Measurements from ENCODE around the gene SLC25A11. TPM values are rescaled to one million over a fixed set of nuclear protein-coding genes. Genes with fewer than 3 reads are reported as not detected.
"Not testable (repeated sequence)": the region's sequence is repeated elsewhere in the genome, so short reads cannot be mapped to it uniquely, and the experiment has no call there.

Gene SLC25A11
- total and polyA plus RNA-seq, 8 donors: 10.9 to 25.5 (median 21.4) TPM

DNA sequence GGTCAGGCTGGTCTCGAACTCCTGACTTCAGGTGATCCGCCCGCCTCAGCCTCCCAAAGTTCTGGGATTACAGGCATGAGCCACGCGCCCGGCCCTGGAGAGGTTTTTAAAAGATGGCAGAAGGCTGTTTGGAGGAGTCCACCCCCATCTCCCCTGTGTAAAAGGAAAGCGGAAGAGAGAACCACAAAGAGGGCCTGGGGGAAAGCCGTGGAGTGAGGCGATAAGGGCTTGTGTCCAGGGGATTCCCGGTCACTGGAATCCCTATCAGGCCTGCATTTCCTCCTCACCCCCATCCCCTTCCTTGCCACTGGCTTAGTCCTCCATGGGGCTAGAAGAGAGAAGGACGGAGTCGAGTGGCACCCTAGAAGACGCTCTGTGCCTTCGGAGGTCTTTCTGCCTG lies 7.9 kb downstream of the SLC25A11 start, which contains the start of gene GP1BA:
Gene GP1BA (plus strand): TSS at position 315 of the 400 bp plus-strand sequence. CDS start 328 bp downstream, outside the sequence.
- no peak within 1 kb of the TSS for H3K4me3 ChIP-seq
- H3K27ac ChIP-seq: no peak within 1 kb of the TSS
- intact Hi-C loops (cut with DNase I): loop anchor here in 1 of 3 donors (10.0 kb wide), 1 partner anchor 53 kb away; the partner anchor contains the start of gene CAMTA2
- H3K4me1 ChIP-seq: peaks cover 0 to 3% (median 0%) of the 10 kb centered on the region in 3 donors
- H3K27me3 ChIP-seq: no peaks in the 10 kb centered on the region
- DNase-seq (peak in 1 of 6 donors; percentile 1), ATAC-seq (peak in 1 of 4 donors; percentile 38), FAIRE-seq (no peak)
- TF ChIP-seq, protein P1, sequence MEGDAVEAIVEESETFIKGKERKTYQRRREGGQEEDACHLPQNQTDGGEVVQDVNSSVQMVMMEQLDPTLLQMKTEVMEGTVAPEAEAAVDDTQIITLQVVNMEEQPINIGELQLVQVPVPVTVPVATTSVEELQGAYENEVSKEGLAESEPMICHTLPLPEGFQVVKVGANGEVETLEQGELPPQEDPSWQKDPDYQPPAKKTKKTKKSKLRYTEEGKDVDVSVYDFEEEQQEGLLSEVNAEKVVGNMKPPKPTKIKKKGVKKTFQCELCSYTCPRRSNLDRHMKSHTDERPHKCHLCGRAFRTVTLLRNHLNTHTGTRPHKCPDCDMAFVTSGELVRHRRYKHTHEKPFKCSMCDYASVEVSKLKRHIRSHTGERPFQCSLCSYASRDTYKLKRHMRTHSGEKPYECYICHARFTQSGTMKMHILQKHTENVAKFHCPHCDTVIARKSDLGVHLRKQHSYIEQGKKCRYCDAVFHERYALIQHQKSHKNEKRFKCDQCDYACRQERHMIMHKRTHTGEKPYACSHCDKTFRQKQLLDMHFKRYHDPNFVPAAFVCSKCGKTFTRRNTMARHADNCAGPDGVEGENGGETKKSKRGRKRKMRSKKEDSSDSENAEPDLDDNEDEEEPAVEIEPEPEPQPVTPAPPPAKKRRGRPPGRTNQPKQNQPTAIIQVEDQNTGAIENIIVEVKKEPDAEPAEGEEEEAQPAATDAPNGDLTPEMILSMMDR (IDR thresholded peaks at IDR 0.05): no peak
- H3K9me3 ChIP-seq: no peaks in the 10 kb centered on the region
- H3K36me3 ChIP-seq: no peaks in the 10 kb centered on the region
- WGBS, 2 donors: 81 to 82% methylated on average over 13 to 14 of the region's 14 CpGs

DNA sequence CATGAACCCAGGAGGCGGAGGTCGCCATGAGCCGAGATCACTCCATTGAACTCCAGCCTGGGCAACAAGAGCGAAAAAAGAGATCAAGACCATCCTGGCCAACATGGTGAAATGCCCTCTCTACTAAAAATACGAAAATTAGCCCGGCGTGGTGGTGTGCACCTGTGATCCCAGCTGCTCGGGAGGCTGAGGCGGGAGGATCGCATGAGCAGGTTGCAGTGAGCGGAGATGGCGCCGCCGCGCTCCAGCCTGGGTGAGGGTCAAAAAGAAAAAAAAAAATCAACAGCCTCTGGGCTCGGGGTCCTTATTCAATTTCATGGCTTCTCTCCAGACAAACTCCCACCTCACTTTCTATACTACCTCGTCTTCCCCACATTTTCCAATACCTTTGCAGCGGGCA lies 11.0 kb downstream of the SLC25A11 start:
- WGBS, 2 donors: 94 to 96% methylated on average over 18 of the region's 18 CpGs
- Histone ChIP-seq H3K9me3 (no peaks in the 10 kb centered on the region), H3K27me3 (no peaks in the 10 kb centered on the region), H3K4me1 (no peaks in the 10 kb centered on the region), H3K36me3 (no peaks in the 10 kb centered on the region), H3K4me3 (no peak overlapping the region), H3K27ac (no peak overlapping the region)
- peak in 1 of 6 donors; percentile 3 for DNase-seq
- no peak for FAIRE-seq
- TF ChIP-seq, protein P1 (IDR thresholded peaks at IDR 0.05): no peak
- no peak for ATAC-seq
- intact Hi-C loops (cut with DNase I): no loop called here

DNA sequence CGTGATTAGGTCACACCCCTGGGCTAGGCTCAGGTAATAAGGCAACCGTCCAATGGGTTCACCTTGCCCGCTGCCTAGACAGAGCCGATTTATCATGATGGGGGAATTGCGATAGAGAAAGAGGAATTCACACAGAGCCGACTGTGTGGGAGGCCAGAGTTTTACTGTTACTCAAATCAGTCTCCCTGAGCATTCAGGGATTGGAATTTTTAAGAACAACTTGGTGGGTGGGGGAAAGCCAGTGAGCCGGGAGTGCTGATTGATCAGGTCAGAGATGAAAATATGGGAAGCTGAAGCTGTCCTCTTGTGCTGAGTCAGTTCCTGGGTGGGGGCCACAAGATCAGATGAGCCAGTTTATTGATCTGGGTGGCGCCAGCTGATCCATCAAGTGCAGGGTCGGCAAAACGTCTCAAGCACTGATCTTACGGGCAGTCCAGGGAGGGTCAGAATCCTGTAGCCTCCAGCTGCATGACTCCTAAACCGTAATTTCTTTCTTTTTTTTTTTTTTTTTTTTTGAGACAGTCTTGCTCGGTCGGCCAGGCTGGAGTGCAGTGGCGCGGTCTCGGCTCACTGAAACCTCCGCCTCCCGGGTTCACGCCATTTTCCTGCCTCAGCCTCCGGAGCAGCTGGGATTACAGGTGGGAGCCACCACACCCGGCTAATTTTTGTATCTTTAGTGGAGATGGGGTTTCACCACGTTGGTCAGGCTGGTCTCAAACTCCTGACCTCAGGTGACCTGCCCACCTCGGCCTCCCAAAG lies 13.1 kb downstream of the SLC25A11 start:
- FAIRE-seq; H3K36me3 ChIP-seq; H3K27ac ChIP-seq; ATAC-seq; H3K4me1 ChIP-seq; H3K4me3 ChIP-seq; H3K27me3 ChIP-seq; intact Hi-C loops (cut with DNase I); H3K9me3 ChIP-seq: not testable (repeated sequence)
- DNase-seq: peak in 1 of 6 donors; percentile 13
- WGBS, 2 donors: 77% methylated on average over 24 of the region's 24 CpGs

DNA sequence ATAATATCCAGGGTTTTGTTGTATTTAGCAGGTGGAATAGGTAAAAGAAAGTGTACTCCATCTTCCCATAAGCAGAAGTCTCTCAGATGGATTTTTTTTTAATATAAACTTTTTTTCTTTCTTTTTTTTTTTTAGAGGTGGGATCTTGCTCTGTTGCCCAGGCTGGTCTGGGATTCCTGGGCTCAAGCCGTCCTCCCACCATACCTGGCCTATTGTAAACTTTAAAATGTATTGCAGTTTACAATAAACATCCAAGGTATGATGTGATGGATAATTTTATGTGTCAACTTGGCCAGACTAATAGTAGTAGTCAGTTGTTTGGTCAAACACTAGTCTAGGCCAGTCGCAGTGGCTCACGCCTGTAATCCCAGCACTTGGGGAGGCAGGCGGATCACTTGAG lies 18.5 kb downstream of the SLC25A11 start:
- Histone ChIP-seq H3K27me3 (no peaks in the 10 kb centered on the region), H3K4me1 (no peaks in the 10 kb centered on the region), H3K36me3 (no peaks in the 10 kb centered on the region), H3K4me3 (no peak overlapping the region), H3K27ac (no peak overlapping the region), H3K9me3 (no peaks in the 10 kb centered on the region)
- 87 to 89% methylated on average over 4 of the region's 4 CpGs for WGBS, 2 donors
- intact Hi-C loops (cut with DNase I): no loop called here
- TF ChIP-seq, protein P1 (IDR thresholded peaks at IDR 0.05): no peak
- FAIRE-seq: no peak
- no peak for DNase-seq
- no peak for ATAC-seq

DNA sequence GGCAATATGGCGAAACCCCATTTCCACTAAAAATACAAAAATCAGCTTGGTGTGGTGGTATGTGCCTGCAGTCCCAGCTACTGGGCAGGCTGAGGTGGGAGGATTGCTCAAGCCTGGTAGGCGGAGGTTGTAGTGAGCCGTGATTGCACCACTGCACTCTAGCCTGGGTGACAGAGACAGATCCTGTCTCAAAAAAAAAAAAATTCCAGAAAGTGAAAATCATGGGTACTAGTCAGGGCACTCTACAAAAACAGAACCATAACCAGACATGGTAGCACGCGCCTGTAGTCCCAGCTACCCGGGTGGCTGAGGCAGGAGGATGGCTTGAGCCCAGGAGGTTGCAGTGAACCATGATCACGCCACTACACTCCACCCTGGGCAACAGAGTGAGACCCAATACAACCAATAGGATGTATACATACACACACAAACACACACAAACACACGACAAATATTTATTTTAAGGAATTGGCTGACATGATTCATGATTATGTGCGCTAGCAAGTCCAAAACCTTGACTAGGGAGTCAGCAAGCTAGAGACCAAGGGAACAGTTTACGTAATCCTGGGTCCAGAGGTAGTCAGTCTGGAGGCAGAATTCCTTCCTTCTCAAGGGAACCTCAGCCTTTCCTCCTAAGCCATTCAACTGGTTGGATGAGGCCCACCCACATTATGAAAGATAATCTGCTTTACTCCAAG lies 19.3 kb downstream of the SLC25A11 start:
- H3K9me3 ChIP-seq: no peaks in the 10 kb centered on the region
- peak in 1 of 4 donors; percentile 40 for ATAC-seq
- H3K27me3 ChIP-seq: no peaks in the 10 kb centered on the region

More for the DNA sequence above, 19.3 kb downstream of the SLC25A11 start:
- H3K4me3 ChIP-seq: no peak overlapping the region
- intact Hi-C loops (cut with DNase I): no loop called here
- no peaks in the 10 kb centered on the region for H3K4me1 ChIP-seq
- H3K27ac ChIP-seq: no peak overlapping the region
- no peaks in the 10 kb centered on the region for H3K36me3 ChIP-seq
- DNase-seq: no peak
- TF ChIP-seq, protein P1 (IDR thresholded peaks at IDR 0.05): no peak
- no peak for FAIRE-seq
- WGBS, 2 donors: 77 to 81% methylated on average over 10 of the region's 10 CpGs

All from pancreas (tissue), 10 donors.